GM19025 (cell line): ENCODE data around the gene IGFBPL1.

ENCODE experiments used
- ATAC-seq: cut with Tn5 transposase; IDR thresholded peaks from one replicate; pipeline ENCODE4 v1.9.1; 2021; ENCODE audit warnings: mild to moderate bottlenecking, low read depth, moderate library complexity; ENCODE audit not compliant: unreplicated experiment

IGFBPL1 gene

GRCh38 chr9:38359297-38359653 lies 65.0 kb downstream of the IGFBPL1 start:
- ATAC-seq: no peak

GRCh38 chr9:38358390-38359296 lies 65.6 kb downstream of the IGFBPL1 start:
- no peak for ATAC-seq

DNA sequence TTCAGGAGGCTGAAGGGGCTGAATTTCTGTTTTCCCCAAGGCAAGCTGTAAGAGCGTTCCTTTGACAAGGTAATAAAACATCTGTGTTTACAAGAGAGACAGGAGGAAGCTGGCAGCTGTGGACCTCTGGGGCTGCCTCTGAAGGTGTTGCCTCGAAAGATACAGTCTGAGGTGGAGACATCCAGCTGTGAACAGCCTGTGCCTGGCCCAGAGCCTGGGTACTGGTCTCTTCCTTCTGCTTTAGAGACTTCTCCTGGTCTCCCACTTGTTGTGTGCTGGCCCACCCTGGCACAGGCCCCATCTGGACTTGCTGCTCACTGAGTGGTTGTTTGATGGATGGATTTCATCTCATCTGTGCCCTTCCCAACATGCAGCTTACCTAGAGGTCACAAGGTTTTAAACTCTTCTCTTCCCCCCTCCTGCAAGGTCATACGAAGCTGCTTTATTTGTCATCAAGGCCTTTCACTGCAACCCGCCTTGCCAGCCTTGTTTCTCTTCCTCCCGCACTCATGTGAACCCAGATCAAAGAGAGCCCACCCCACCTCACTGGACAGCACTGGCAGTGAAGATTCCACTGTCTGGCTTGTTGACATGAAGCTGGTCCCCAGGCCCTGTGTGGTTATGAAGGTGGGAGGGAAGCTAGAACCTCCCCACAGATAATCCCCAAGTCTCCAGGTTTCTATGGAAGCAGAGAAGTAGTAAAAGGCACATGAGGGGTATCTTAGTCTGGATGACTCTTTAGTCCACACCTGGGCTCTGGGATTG lies 66.7 kb downstream of the IGFBPL1 start:
- no peak for ATAC-seq

DNA sequence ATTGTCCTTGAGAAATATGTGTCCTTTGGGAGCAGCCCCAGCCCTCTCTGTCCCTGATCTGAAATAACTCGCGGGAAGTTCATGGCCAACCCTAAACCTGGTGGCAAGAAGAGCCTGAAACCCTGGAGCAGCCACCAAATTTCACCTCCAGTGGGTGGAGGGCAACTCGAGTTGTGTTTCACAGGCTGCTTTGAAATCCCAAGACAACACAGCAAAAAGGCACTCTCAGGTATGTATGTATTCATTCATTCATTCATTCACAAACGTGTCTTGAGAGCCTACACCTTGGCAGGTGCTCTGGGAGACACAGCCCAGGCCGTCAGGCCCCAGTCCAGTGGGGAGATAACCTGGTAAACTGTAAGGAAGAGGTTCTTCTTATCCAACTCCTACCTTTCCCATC lies 67.4 kb downstream of the IGFBPL1 start:
- ATAC-seq: no peak
